Mucosa of gallbladder (tissue), 1 donor: ENCODE results near the gene MRM2. TPM values are rescaled to one million over a fixed set of nuclear protein-coding genes. Genes with fewer than 3 reads are reported as not detected.

Experiments used
- DNase-seq: peaks from one replicate; pipeline ENCODE4 v3.0.0-alpha.2; 2020; ENCODE audit warnings: low spot score
- total RNA-seq: library from RNA; stranded (reverse); gene quantifications from one replicate; pipeline ENCODE4 v1.2.1, GENCODE V29; 2021
- donor health status: DM: no; HTN: no; CAD: no.

Gene MRM2
- total RNA-seq, 1 donor from 2014 or later: 21.4 TPM

- DNase-seq: peak; percentile 15
Measured at GRCh38 chr7:2203766-2204300, 38.2 kb downstream of the MRM2 start.

- no peak for DNase-seq
Measured at GRCh38 chr7:2202901-2203765, 38.9 kb downstream of the MRM2 start.

- DNase-seq: no peak
Measured at GRCh38 chr7:2202361-2202761, 39.6 kb downstream of the MRM2 start.

- DNase-seq: no peak
Measured at GRCh38 chr7:2201686-2202360, 40.2 kb downstream of the MRM2 start.

- no peak for DNase-seq
Measured at GRCh38 chr7:2201128-2201527, 40.9 kb downstream of the MRM2 start.

- no peak for DNase-seq
Measured at GRCh38 chr7:2200584-2200980, 41.4 kb downstream of the MRM2 start.

- no peak for DNase-seq
Measured at GRCh38 chr7:2199956-2200583, 41.9 kb downstream of the MRM2 start.

- DNase-seq: no peak
Measured at GRCh38 chr7:2199528-2199927, 42.5 kb downstream of the MRM2 start.

GRCh38 chr7:2198760-2199159 lies 43.2 kb downstream of the MRM2 start:
- DNase-seq: no peak

GRCh38 chr7:2198206-2198605 lies 43.8 kb downstream of the MRM2 start:
- DNase-seq: no peak

- DNase-seq: no peak
Measured at GRCh38 chr7:2197436-2198155, 44.4 kb downstream of the MRM2 start.

GRCh38 chr7:2196381-2197378 lies 45.3 kb downstream of the MRM2 start:
- no peak for DNase-seq

- no peak for DNase-seq
Measured at GRCh38 chr7:2195400-2196246, 46.4 kb downstream of the MRM2 start.

- DNase-seq: no peak
Measured at GRCh38 chr7:2193575-2194305, 48.3 kb downstream of the MRM2 start.

GRCh38 chr7:2192831-2193534 lies 49.0 kb downstream of the MRM2 start:
- DNase-seq: no peak

GRCh38 chr7:2191016-2191415 lies 51.0 kb downstream of the MRM2 start:
- no peak for DNase-seq

GRCh38 chr7:2190531-2190930 lies 51.5 kb downstream of the MRM2 start:
- no peak for DNase-seq

- no peak for DNase-seq
Measured at GRCh38 chr7:2186166-2186565, 55.8 kb downstream of the MRM2 start.
